GM12878 (cell line): ENCODE measurements around the gene NHERF1. TPM values are rescaled to one million over a fixed set of nuclear protein-coding genes. Genes with fewer than 3 reads are reported as not detected.

Experiments
- ATAC-seq: fragments of 200-7000 bp; cut with Tn5 transposase; 3 replicates; pipeline ENCODE4 v1.9.1; 2020; ENCODE audit warnings: mild to moderate bottlenecking, moderate library complexity
- BruUV-seq: library from RNA; stranded (reverse); fragments of 400-500 nt; replicated peaks from 2 replicates; lab custom pipeline; 2021; lab: Mats Ljungman, UMichigan
- CTCF ChIA-PET: fragments of 300-600 bp; sonication (Branson Sonifier 250); formaldehyde crosslinking; extraction: SDS; loops from one replicate; lab custom pipeline; 2021; ENCODE audit warnings: inconsistent platforms; lab: Yijun Ruan, JAX
- POLR2A ChIA-PET: fragments of 350-600 bp; formaldehyde crosslinking; extraction: SDS; loops from one replicate; lab custom pipeline; 2021; ENCODE audit warnings: inconsistent platforms; lab: Charles Lee
- RAD21 ChIA-PET: fragments of 300-600 bp; sonication (Branson Sonifier 250); formaldehyde crosslinking; loops from one replicate; lab custom pipeline; 2023; ENCODE audit warnings: antibody characterized with exemption; ENCODE audit not compliant: unreplicated experiment; lab: Charles Lee
- SMC1A ChIA-PET: fragments of 300-600 bp; sonication (Branson Sonifier 250); formaldehyde crosslinking; loops from one replicate; lab custom pipeline; 2023; ENCODE audit not compliant: unreplicated experiment, uncharacterized antibody; lab: Charles Lee
- DNase-seq: peaks from one replicate; pipeline ENCODE4 v3.0.0-alpha.2; 2011; ENCODE audit warnings: low read depth, low spot score
- FAIRE-seq: peaks from 3 replicates; lab custom pipeline; 2011; peaks lifted over from hg19 to GRCh38; lab: Jason Lieb, UNC
- H2AFZ ChIP-seq: 2 replicates; pipeline ENCODE4 v1.6.0; 2011; ENCODE audit warnings: low read depth, low read length, control low read depth; ENCODE audit not compliant: control insufficient read depth
- H3K27ac ChIP-seq: 2 replicates; pipeline ENCODE4 v1.5.1; 2011; ENCODE audit warnings: control low read depth; ENCODE audit not compliant: control insufficient read depth, insufficient read depth
- H3K27me3 ChIP-seq, 2 experiments: replicated peaks in 1 of 2; 2 replicates each; pipeline versions ENCODE4 v1.6.0 to v1.6.1; 2011; ENCODE audit warnings: low read length in 1 of 2; ENCODE audit not compliant: control insufficient read depth in 2 of 2, insufficient read depth in 2 of 2
- H3K36me3 ChIP-seq, 2 experiments: 2 replicates each; pipeline ENCODE4 v1.5.1; 2011; ENCODE audit warnings: low read length in 1 of 2; ENCODE audit not compliant: control insufficient read depth in 2 of 2, insufficient read depth in 2 of 2
- H3K4me1 ChIP-seq: 2 replicates; pipeline ENCODE4 v1.6.1; 2011; ENCODE audit warnings: mild to moderate bottlenecking, low read length, moderate library complexity, mixed read lengths; ENCODE audit not compliant: control insufficient read depth, insufficient read depth
- H3K4me2 ChIP-seq: 2 replicates; pipeline ENCODE4 v1.6.0; 2011; ENCODE audit warnings: control low read depth; ENCODE audit not compliant: control insufficient read depth, insufficient read depth
- H3K4me3 ChIP-seq: fragments of 200-600 bp; sonication (generic); 2 replicates; pipeline ENCODE4 v1.5.1; 2016
- H3K79me2 ChIP-seq: 2 replicates; pipeline ENCODE4 v1.6.0; 2011; ENCODE audit warnings: low read length; ENCODE audit not compliant: control insufficient read depth, insufficient read depth
- H3K9ac ChIP-seq: 2 replicates; pipeline ENCODE4 v1.8.0; 2011; ENCODE audit warnings: low read length, control low read depth, mixed read lengths; ENCODE audit not compliant: control insufficient read depth, insufficient read depth
- H3K9me3 ChIP-seq: replicated peaks from 3 replicates; pipeline ENCODE4 v1.5.1; 2011; ENCODE audit warnings: mild to moderate bottlenecking, low read length; ENCODE audit not compliant: control insufficient read depth, insufficient read depth
- H4K20me1 ChIP-seq: 2 replicates; pipeline ENCODE4 v1.6.0; 2011; ENCODE audit not compliant: control insufficient read depth, insufficient read depth
- EGR1 ChIP-seq, 2 experiments: IDR thresholded peaks; 1 replicate in 1 of 2; 2 replicates in 1 of 2; pipeline ENCODE4 v1.6.1; 2011 to 2012; ENCODE audit warnings: low read depth in 2 of 2, low read length in 2 of 2, borderline replicate concordance in 1 of 2, mild to moderate bottlenecking in 1 of 2, moderate library complexity in 1 of 2
- IKZF1 ChIP-seq: fragments of 450-650 bp; conservative IDR thresholded peaks from 2 replicates; pipeline ENCODE4 v1.6.1; 2017; ENCODE audit warnings: antibody characterized with exemption, mild to moderate bottlenecking
- POU2F2 ChIP-seq: IDR thresholded peaks from 3 replicates; pipeline ENCODE4 v1.6.1; 2011; ENCODE audit warnings: low read depth, mild to moderate bottlenecking, low read length, borderline replicate concordance
- RAD21 ChIP-seq: IDR thresholded peaks from 2 replicates; pipeline ENCODE4 v1.6.1; 2011; ENCODE audit warnings: mild to moderate bottlenecking, low read depth, low read length, moderate library complexity; ENCODE audit not compliant: insufficient read depth
- SREBF1 ChIP-seq: IDR thresholded peaks from 2 replicates; pipeline ENCODE4 v1.6.1; 2012; ENCODE audit warnings: mild to moderate bottlenecking, low read length
- SRF ChIP-seq, 2 experiments: IDR thresholded peaks; 2 replicates each; pipeline ENCODE4 v1.6.1; 2011; ENCODE audit warnings: low read depth in 2 of 2, low read length in 2 of 2, mild to moderate bottlenecking in 1 of 2, moderate library complexity in 1 of 2
- SUZ12 ChIP-seq: fragments of 200-600 bp; sonication (generic); IDR thresholded peaks from one replicate; pipeline ENCODE4 v1.6.1; 2018; ENCODE audit warnings: antibody characterized with exemption, mild to moderate bottlenecking; ENCODE audit not compliant: unreplicated experiment
- ZNF622 ChIP-seq: fragments of 450-650 bp; IDR thresholded peaks from 2 replicates; pipeline ENCODE4 v1.6.1; 2017; ENCODE audit warnings: mild to moderate bottlenecking, inconsistent platforms
- WGBS: methylation state at CpG from one replicate; pipeline ENCODE4 v1.1.6; 2016; ENCODE audit warnings: low lambda C conversion rate; ENCODE audit not compliant: insufficient replicate concordance, insufficient coverage; ENCODE audit errors: missing lambda C conversion rate; 5-methylcytosine and 5-hydroxymethylcytosine counted together
- in situ Hi-C: fragments of 300-500 bp; cut with MboI; formaldehyde crosslinking; loops from 9 replicates; pipeline ENCODE4 v1.14.3; 2018; ENCODE audit warnings: mixed read lengths
- intact Hi-C: fragments of 100-400 bp; cut with micrococcal nuclease; formaldehyde crosslinking; loops from one replicate; pipeline ENCODE4 v1.14.2; 2022; ENCODE audit not compliant: unreplicated experiment
- microRNA-seq: library from miRNA; unstranded; fragments of <30 nt; microRNA quantifications from one replicate; pipeline ENCODE4, GENCODE V29; 2018
- polyA plus RNA-seq, 11 experiments: library from polyadenylated mRNA; depleted of rRNA in 4 of 11; unstranded in 6 of 11; stranded (reverse) in 5 of 11; fragments of >200 nt; fragmentation: Nextera tagmentation in 4 of 11; fragmentation: Illumina TruSeq in 1 of 11; extraction: Ambion mirVana in 4 of 11; extraction: Trizol in 1 of 11; gene quantifications; 1 replicate in 1 of 11; 2 replicates in 10 of 11; pipeline versions ENCODE4 v1.2.1 to v1.2.3, GENCODE V29; 2011 to 2016; ENCODE audit warnings: inconsistent platforms in 2 of 11, missing spikeins in 2 of 11, low read depth in 1 of 11
- total RNA-seq, 4 experiments: library from RNA; depleted of rRNA in 3 of 4; stranded (reverse); fragments of >200 nt in 3 of 4; fragmentation: Illumina TruSeq in 1 of 4; extraction: Trizol in 1 of 4; gene quantifications; 2 replicates each; pipeline versions ENCODE4 v1.2.1 to v1.2.3, GENCODE V29; 2013 to 2021
- TF ChIP-seq, protein P1 (sequence below): fragments of 150-350 bp; IDR thresholded peaks from 2 replicates; pipeline ENCODE4 v1.6.1; 2014; ENCODE audit warnings: mild to moderate bottlenecking, low read depth, low read length

NHERF1 gene
- total and polyA plus RNA-seq, 10 of the 15 experiments (the other 5 are each of a cell fraction or from before 2014, with no cell fraction given): 13.4 to 61.6 (median 39.0) TPM

- RAD21 ChIA-PET: no interaction called here
- no peak overlapping the region for H3K4me3 ChIP-seq
- POLR2A ChIA-PET: no interaction called here
- no peak for ATAC-seq
- H4K20me1 ChIP-seq: no peaks in the 10 kb centered on the region
- CTCF ChIA-PET: interaction anchor here (1.5 kb wide), 1 partner anchor 44 kb away, joined by 6 read pairs; no protein-coding TSS in a partner anchor
- no peak overlapping the region for H3K27ac ChIP-seq
- no peaks in the 10 kb centered on the region for H3K9me3 ChIP-seq
- no peaks in the 10 kb centered on the region for H3K27me3 ChIP-seq
- H3K36me3 ChIP-seq: peaks cover 0 to 1% of the 10 kb centered on the region in 2 experiments; a peak in 2 of 4 replicates
- in situ Hi-C loops: no loop called here
- 88% methylated on average over 16 of the region's 16 CpGs for WGBS
- H2AFZ ChIP-seq: no peak overlapping the region
- SMC1A ChIA-PET: no interaction called here
- no peaks in the 10 kb centered on the region for H3K79me2 ChIP-seq
- no peak overlapping the region for H3K9ac ChIP-seq
- TF ChIP-seq EGR1 (IDR thresholded peaks at IDR 0.05; ENCODE audit: borderline replicate concordance in 1 of 2, low read depth in 2 of 2, low read length in 2 of 2) (no peak), RAD21 (no peak), ZNF622 (no peak), IKZF1 (no peak), SUZ12 (no peak), SREBF1 (no peak), SRF (IDR thresholded peaks at IDR 0.05; ENCODE audit: low read depth in 2 of 2, low read length in 2 of 2) (no peak), POU2F2 (no peak)
- TF ChIP-seq, protein P1, sequence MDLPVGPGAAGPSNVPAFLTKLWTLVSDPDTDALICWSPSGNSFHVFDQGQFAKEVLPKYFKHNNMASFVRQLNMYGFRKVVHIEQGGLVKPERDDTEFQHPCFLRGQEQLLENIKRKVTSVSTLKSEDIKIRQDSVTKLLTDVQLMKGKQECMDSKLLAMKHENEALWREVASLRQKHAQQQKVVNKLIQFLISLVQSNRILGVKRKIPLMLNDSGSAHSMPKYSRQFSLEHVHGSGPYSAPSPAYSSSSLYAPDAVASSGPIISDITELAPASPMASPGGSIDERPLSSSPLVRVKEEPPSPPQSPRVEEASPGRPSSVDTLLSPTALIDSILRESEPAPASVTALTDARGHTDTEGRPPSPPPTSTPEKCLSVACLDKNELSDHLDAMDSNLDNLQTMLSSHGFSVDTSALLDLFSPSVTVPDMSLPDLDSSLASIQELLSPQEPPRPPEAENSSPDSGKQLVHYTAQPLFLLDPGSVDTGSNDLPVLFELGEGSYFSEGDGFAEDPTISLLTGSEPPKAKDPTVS: no peak
- intact Hi-C loops: no loop called here
- no peak overlapping the region for H3K4me2 ChIP-seq
- DNase-seq: no peak
- no TSS peak for BruUV-seq
- FAIRE-seq: no peak
- H3K4me1 ChIP-seq: no peaks in the 10 kb centered on the region
Measured at GRCh38 chr17:74818291-74818938, 70.0 kb downstream of the NHERF1 start.

Small RNA genes within 50 kb of the gene (microRNA-seq; reads per million reads assigned to microRNA genes)
- 73.0 reads per million, percentile 71 among the genes with 10 or more reads in this experiment for gene MIR3615

Other genes starting within 250 kb of the NHERF1 start
Only the 7 nearest of the 16 such genes appear.
- not detected in 2 replicates for gene CD300E, start 124.9 kb upstream of the NHERF1 start, total RNA-seq (2014; rRNA removed)
- not detected in 2 replicates for gene CD300E, start 124.9 kb upstream of the NHERF1 start, total RNA-seq (2014; rRNA removed; fragmentation: Illumina TruSeq; extraction: Trizol)
- not detected in 2 replicates for gene CD300E, start 124.9 kb upstream of the NHERF1 start, total RNA-seq (2021)
- not detected in 2 replicates for gene CD300E, start 124.9 kb upstream of the NHERF1 start, polyA plus RNA-seq (2011; rRNA removed)
- gene CD300E, start 124.9 kb upstream of the NHERF1 start, polyA plus RNA-seq (2014; fragmentation: Illumina TruSeq; extraction: Trizol): not detected in 2 replicates
- gene CD300E, start 124.9 kb upstream of the NHERF1 start, polyA plus RNA-seq (2014; fragmentation: Nextera tagmentation; extraction: Ambion mirVana): not detected
- gene CD300E, start 124.9 kb upstream of the NHERF1 start, polyA plus RNA-seq (2014; rRNA removed): not detected in 2 replicates
- not detected for gene CD300E, start 124.9 kb upstream of the NHERF1 start, polyA plus RNA-seq (2016; fragmentation: Nextera tagmentation; extraction: Ambion mirVana)
- not detected in 2 replicates for gene CD300LF, start 35.7 kb upstream of the NHERF1 start, total RNA-seq (2014; rRNA removed)
- not detected in 2 replicates for gene CD300LF, start 35.7 kb upstream of the NHERF1 start, total RNA-seq (2014; rRNA removed; fragmentation: Illumina TruSeq; extraction: Trizol)
- not detected in 2 replicates for gene CD300LF, start 35.7 kb upstream of the NHERF1 start, total RNA-seq (2021)
- gene CD300LF, start 35.7 kb upstream of the NHERF1 start, polyA plus RNA-seq (2011; rRNA removed): 0.15 TPM in 1 of 2 replicates, not detected in the other
- gene CD300LF, start 35.7 kb upstream of the NHERF1 start, polyA plus RNA-seq (2014; fragmentation: Illumina TruSeq; extraction: Trizol): not detected in 2 replicates
- gene CD300LF, start 35.7 kb upstream of the NHERF1 start, polyA plus RNA-seq (2014; fragmentation: Nextera tagmentation; extraction: Ambion mirVana): not detected
- not detected in 2 replicates for gene CD300LF, start 35.7 kb upstream of the NHERF1 start, polyA plus RNA-seq (2014; rRNA removed)
- not detected for gene CD300LF, start 35.7 kb upstream of the NHERF1 start, polyA plus RNA-seq (2016; fragmentation: Nextera tagmentation; extraction: Ambion mirVana)
- gene RAB37, start 11.4 kb upstream of the NHERF1 start, total RNA-seq (2014; rRNA removed): 1.1 and 1.5 TPM in 2 replicates
- 1.7 and 2.0 TPM in 2 replicates for gene RAB37, start 11.4 kb upstream of the NHERF1 start, total RNA-seq (2014; rRNA removed; fragmentation: Illumina TruSeq; extraction: Trizol)
- gene RAB37, start 11.4 kb upstream of the NHERF1 start, total RNA-seq (2021): 2.3 and 2.7 TPM in 2 replicates
- 4.5 and 5.6 TPM in 2 replicates for gene RAB37, start 11.4 kb upstream of the NHERF1 start, polyA plus RNA-seq (2011; rRNA removed)
- 1.9 and 3.1 TPM in 2 replicates for gene RAB37, start 11.4 kb upstream of the NHERF1 start, polyA plus RNA-seq (2014; fragmentation: Illumina TruSeq; extraction: Trizol)
- under 1 TPM; 0.48 to 0.97 TPM for gene RAB37, start 11.4 kb upstream of the NHERF1 start, polyA plus RNA-seq (2014; fragmentation: Nextera tagmentation; extraction: Ambion mirVana)
- gene RAB37, start 11.4 kb upstream of the NHERF1 start, polyA plus RNA-seq (2014; rRNA removed): 3.6 and 5.6 TPM in 2 replicates
- 1 to 10 TPM; 1.6 to 1.7 TPM for gene RAB37, start 11.4 kb upstream of the NHERF1 start, polyA plus RNA-seq (2016; fragmentation: Nextera tagmentation; extraction: Ambion mirVana)
- 16.3 and 16.7 TPM in 2 replicates for gene NAT9, start 27.7 kb downstream of the NHERF1 start, total RNA-seq (2014; rRNA removed)
- 27.5 and 28.0 TPM in 2 replicates for gene NAT9, start 27.7 kb downstream of the NHERF1 start, total RNA-seq (2014; rRNA removed; fragmentation: Illumina TruSeq; extraction: Trizol)
- gene NAT9, start 27.7 kb downstream of the NHERF1 start, total RNA-seq (2021): 44.8 and 45.3 TPM in 2 replicates
- gene NAT9, start 27.7 kb downstream of the NHERF1 start, polyA plus RNA-seq (2011; rRNA removed): 23.2 and 26.7 TPM in 2 replicates
- gene NAT9, start 27.7 kb downstream of the NHERF1 start, polyA plus RNA-seq (2014; fragmentation: Illumina TruSeq; extraction: Trizol): 17.9 and 26.4 TPM in 2 replicates
- 1 to 10 TPM; 3.5 to 4.5 TPM for gene NAT9, start 27.7 kb downstream of the NHERF1 start, polyA plus RNA-seq (2014; fragmentation: Nextera tagmentation; extraction: Ambion mirVana)
- 43.2 and 46.4 TPM in 2 replicates for gene NAT9, start 27.7 kb downstream of the NHERF1 start, polyA plus RNA-seq (2014; rRNA removed)
- 10 to 100 TPM; 33.9 to 36.4 TPM for gene NAT9, start 27.7 kb downstream of the NHERF1 start, polyA plus RNA-seq (2016; fragmentation: Nextera tagmentation; extraction: Ambion mirVana)
- gene GRIN2C, start 111.3 kb downstream of the NHERF1 start, total RNA-seq (2014; rRNA removed): 0.11 TPM in 1 of 2 replicates, not detected in the other
- gene GRIN2C, start 111.3 kb downstream of the NHERF1 start, total RNA-seq (2014; rRNA removed; fragmentation: Illumina TruSeq; extraction: Trizol): under 0.01 and 0.04 TPM in 2 replicates
- gene GRIN2C, start 111.3 kb downstream of the NHERF1 start, total RNA-seq (2021): 0.13 TPM in 2 replicates
- 0.01 and 0.04 TPM in 2 replicates for gene GRIN2C, start 111.3 kb downstream of the NHERF1 start, polyA plus RNA-seq (2011; rRNA removed)
- 0.01 TPM in 1 of 2 replicates, not detected in the other for gene GRIN2C, start 111.3 kb downstream of the NHERF1 start, polyA plus RNA-seq (2014; fragmentation: Illumina TruSeq; extraction: Trizol)
- gene GRIN2C, start 111.3 kb downstream of the NHERF1 start, polyA plus RNA-seq (2014; fragmentation: Nextera tagmentation; extraction: Ambion mirVana): not detected
- gene GRIN2C, start 111.3 kb downstream of the NHERF1 start, polyA plus RNA-seq (2014; rRNA removed): 0.12 and 0.16 TPM in 2 replicates
- under 1 TPM; 0.10 to 0.20 TPM for gene GRIN2C, start 111.3 kb downstream of the NHERF1 start, polyA plus RNA-seq (2016; fragmentation: Nextera tagmentation; extraction: Ambion mirVana)
- gene FDXR, start 124.4 kb downstream of the NHERF1 start, total RNA-seq (2014; rRNA removed): 54.4 and 58.5 TPM in 2 replicates
- 19.8 and 21.1 TPM in 2 replicates for gene FDXR, start 124.4 kb downstream of the NHERF1 start, total RNA-seq (2014; rRNA removed; fragmentation: Illumina TruSeq; extraction: Trizol)
- gene FDXR, start 124.4 kb downstream of the NHERF1 start, total RNA-seq (2021): 62.0 and 66.2 TPM in 2 replicates
- gene FDXR, start 124.4 kb downstream of the NHERF1 start, polyA plus RNA-seq (2011; rRNA removed): 21.1 and 42.9 TPM in 2 replicates
- 1.4 and 8.6 TPM in 2 replicates for gene FDXR, start 124.4 kb downstream of the NHERF1 start, polyA plus RNA-seq (2014; fragmentation: Illumina TruSeq; extraction: Trizol)
- gene FDXR, start 124.4 kb downstream of the NHERF1 start, polyA plus RNA-seq (2014; fragmentation: Nextera tagmentation; extraction: Ambion mirVana): 1 to 10 TPM in 1 of 2 experiments, under 1 TPM in 1; 0.85 to 5.4 TPM
- gene FDXR, start 124.4 kb downstream of the NHERF1 start, polyA plus RNA-seq (2014; rRNA removed): 53.4 and 65.5 TPM in 2 replicates
- 100 to 1,000 TPM; 140 to 162 TPM for gene FDXR, start 124.4 kb downstream of the NHERF1 start, polyA plus RNA-seq (2016; fragmentation: Nextera tagmentation; extraction: Ambion mirVana)
- gene FADS6, start 145.0 kb downstream of the NHERF1 start, total RNA-seq (2014; rRNA removed): not detected in 2 replicates
- gene FADS6, start 145.0 kb downstream of the NHERF1 start, total RNA-seq (2014; rRNA removed; fragmentation: Illumina TruSeq; extraction: Trizol): not detected in 2 replicates
- not detected in 2 replicates for gene FADS6, start 145.0 kb downstream of the NHERF1 start, total RNA-seq (2021)
- gene FADS6, start 145.0 kb downstream of the NHERF1 start, polyA plus RNA-seq (2011; rRNA removed): not detected in 2 replicates
- gene FADS6, start 145.0 kb downstream of the NHERF1 start, polyA plus RNA-seq (2014; fragmentation: Illumina TruSeq; extraction: Trizol): not detected in 2 replicates
- gene FADS6, start 145.0 kb downstream of the NHERF1 start, polyA plus RNA-seq (2014; fragmentation: Nextera tagmentation; extraction: Ambion mirVana): not detected
- not detected in 2 replicates for gene FADS6, start 145.0 kb downstream of the NHERF1 start, polyA plus RNA-seq (2014; rRNA removed)
- gene FADS6, start 145.0 kb downstream of the NHERF1 start, polyA plus RNA-seq (2016; fragmentation: Nextera tagmentation; extraction: Ambion mirVana): not detected